HepG2 (cell line): ENCODE data around the gene CSH1. TPM values are rescaled to one million over a fixed set of nuclear protein-coding genes. Genes with fewer than 3 reads are reported as not detected.
A peak's percentile ranks its signal among the peaks of the same experiment; 100 is the strongest.

Experiments
- ELF1 ChIP-seq: sonication (generic); formaldehyde crosslinking; IDR thresholded peaks from 2 replicates; pipeline ENCODE4 v1.4.0; 2020; ENCODE audit warnings: missing genetic modification reagents
- FOXO1 ChIP-seq: sonication (generic); formaldehyde crosslinking; IDR thresholded peaks from 2 replicates; pipeline ENCODE4 v1.4.0; 2020; ENCODE audit warnings: missing genetic modification reagents
- HNF1B ChIP-seq: sonication (generic); formaldehyde crosslinking; IDR thresholded peaks from 2 replicates; pipeline ENCODE4 v1.5.1; 2020; ENCODE audit warnings: mild to moderate bottlenecking, moderate library complexity, missing genetic modification reagents
- HNRNPL ChIP-seq: fragments of 200-400 bp; formaldehyde crosslinking; IDR thresholded peaks from 2 replicates; pipeline ENCODE4 v1.6.1; 2017; ENCODE audit warnings: mild to moderate bottlenecking, low read depth, low read length
- MXI1 ChIP-seq: IDR thresholded peaks from 3 replicates; pipeline ENCODE4 v1.6.1; 2012; ENCODE audit warnings: low read depth, low read length, inconsistent platforms, borderline replicate concordance
- RFX5 ChIP-seq: IDR thresholded peaks from 2 replicates; pipeline ENCODE4 v1.6.1; 2011; ENCODE audit warnings: low read depth, low read length, improper control_type of control experiment
- SALL1 ChIP-seq: sonication (generic); formaldehyde crosslinking; IDR thresholded peaks from 2 replicates; pipeline ENCODE4 v1.8.0; 2022; ENCODE audit warnings: mild to moderate bottlenecking, missing genetic modification reagents
- SOX5 ChIP-seq: IDR thresholded peaks from 2 replicates; pipeline ENCODE4 v1.6.1; 2016; ENCODE audit warnings: borderline replicate concordance
- THAP11 ChIP-seq: IDR thresholded peaks from 2 replicates; pipeline ENCODE4 v1.6.1; 2016; ENCODE audit warnings: missing biosample characterization, missing genetic modification reagents
- ZNF101 ChIP-seq: sonication (generic); formaldehyde crosslinking; IDR thresholded peaks from 2 replicates; pipeline ENCODE4 v1.4.0; 2020; ENCODE audit warnings: mild to moderate bottlenecking, low read depth, missing genetic modification reagents, borderline replicate concordance
- polyA plus RNA-seq, 8 experiments: library from polyadenylated mRNA; depleted of rRNA in 3 of 8; stranded (reverse) in 7 of 8; unstranded in 1 of 8; fragments of >200 nt; fragmentation: Illumina TruSeq in 4 of 8; extraction: Trizol in 4 of 8; gene quantifications; 2 replicates each; pipeline versions ENCODE4 v1.2.1 to v1.2.3, GENCODE V29; 2011 to 2016; ENCODE audit warnings: low read depth in 4 of 8, missing spikeins in 1 of 8, mixed read lengths in 1 of 8; ENCODE audit not compliant: insufficient read depth in 1 of 8
- total RNA-seq, 5 experiments: library from RNA; depleted of rRNA; stranded (reverse); fragments of >200 nt; fragmentation: Illumina TruSeq; extraction: Trizol; gene quantifications; 2 replicates each; pipeline ENCODE4 v1.2.3, GENCODE V29; 2016; ENCODE audit warnings: low read depth in 1 of 5
- TF ChIP-seq, protein P1 (sequence below): sonication (generic); formaldehyde crosslinking; IDR thresholded peaks from 2 replicates; pipeline ENCODE4 v1.4.0; 2020; ENCODE audit warnings: missing genetic modification reagents
- TF ChIP-seq, protein P2 (sequence below): sonication (generic); formaldehyde crosslinking; IDR thresholded peaks from 2 replicates; pipeline ENCODE4 v1.9.0; 2021; ENCODE audit warnings: missing genetic modification reagents, borderline replicate concordance
- TF ChIP-seq, protein P3 (sequence below): sonication (generic); formaldehyde crosslinking; IDR thresholded peaks from 2 replicates; pipeline ENCODE4 v1.8.0; 2022; ENCODE audit warnings: mild to moderate bottlenecking, missing genetic modification reagents, moderate library complexity

CSH1 gene
- total and polyA plus RNA-seq, 2 of the 13 experiments (the other 11 are each of a cell fraction or from before 2014, with no cell fraction given) = not detected

DNA sequence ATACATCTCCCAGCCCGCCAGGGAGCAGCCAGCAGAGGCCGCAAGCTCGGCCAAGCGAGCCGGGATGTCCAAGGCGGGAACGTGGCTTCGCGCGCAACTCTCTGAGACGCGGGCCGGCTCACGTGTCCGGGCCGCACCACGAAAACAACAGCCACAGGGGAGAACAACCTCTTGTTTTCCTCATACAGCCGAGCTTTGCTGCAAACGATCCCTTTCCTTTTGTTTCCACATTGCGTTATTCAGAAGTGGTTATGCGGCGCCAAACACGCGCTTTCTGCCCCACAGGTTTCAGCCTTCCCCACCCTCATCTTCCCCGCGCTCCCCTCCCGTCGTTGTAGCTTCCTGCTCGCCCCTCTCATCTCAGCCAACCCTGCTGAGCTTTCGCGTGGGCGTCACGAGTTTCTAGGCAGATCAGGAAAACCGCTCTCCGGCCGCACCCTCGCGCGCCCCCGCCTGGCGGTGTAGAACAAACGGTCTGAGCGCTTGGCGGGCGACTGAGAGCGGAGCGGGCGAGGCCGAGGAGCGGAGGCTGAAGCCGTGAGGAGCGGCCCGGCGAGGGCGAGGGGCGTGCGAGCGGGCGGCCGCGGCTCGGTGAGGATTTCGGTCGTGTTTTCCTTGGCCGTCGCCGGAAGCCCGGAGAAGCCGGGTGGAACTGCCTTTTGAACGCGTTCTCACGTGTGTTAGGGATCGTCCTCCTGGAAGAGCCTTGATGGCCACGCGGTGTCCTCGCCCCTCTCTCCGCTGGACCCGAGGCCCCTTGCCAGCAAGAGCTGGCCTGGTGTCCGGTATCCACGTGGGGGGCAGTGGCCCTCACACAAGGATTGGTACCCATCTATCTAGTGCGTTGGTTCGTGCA lies 47.3 kb downstream of the CSH1 start (continued):
- TF ChIP-seq, protein P1, sequence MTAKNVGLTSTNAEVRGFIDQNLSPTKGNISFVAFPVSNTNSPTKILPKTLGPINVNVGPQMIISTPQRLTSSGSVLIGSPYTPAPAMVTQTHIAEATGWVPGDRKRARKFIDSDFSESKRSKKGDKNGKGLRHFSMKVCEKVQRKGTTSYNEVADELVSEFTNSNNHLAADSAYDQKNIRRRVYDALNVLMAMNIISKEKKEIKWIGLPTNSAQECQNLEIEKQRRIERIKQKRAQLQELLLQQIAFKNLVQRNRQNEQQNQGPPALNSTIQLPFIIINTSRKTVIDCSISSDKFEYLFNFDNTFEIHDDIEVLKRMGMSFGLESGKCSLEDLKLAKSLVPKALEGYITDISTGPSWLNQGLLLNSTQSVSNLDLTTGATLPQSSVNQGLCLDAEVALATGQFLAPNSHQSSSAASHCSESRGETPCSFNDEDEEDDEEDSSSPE (CRISPR knock-in tag) = peak; percentile 69
- TF ChIP-seq THAP11 (CRISPR knock-in tag) (0 out of 2 replicates have a peak, but pooled peaks have one; percentile 22), RFX5 (peak; percentile 99), ZNF101 (CRISPR knock-in tag) (no peak), HNRNPL (peak; percentile 91), ELF1 (peak; percentile 48; the same call in 1 of the 2 replicates), HNF1B (CRISPR knock-in tag) (no peak), SALL1 (CRISPR knock-in tag) (peak; percentile 43; the same call in 1 of the 2 replicates), SOX5 (no peak), MXI1 (no peak; the same call in 2 of the 3 replicates), FOXO1 (CRISPR knock-in tag) (no peak)
- TF ChIP-seq, protein P2, sequence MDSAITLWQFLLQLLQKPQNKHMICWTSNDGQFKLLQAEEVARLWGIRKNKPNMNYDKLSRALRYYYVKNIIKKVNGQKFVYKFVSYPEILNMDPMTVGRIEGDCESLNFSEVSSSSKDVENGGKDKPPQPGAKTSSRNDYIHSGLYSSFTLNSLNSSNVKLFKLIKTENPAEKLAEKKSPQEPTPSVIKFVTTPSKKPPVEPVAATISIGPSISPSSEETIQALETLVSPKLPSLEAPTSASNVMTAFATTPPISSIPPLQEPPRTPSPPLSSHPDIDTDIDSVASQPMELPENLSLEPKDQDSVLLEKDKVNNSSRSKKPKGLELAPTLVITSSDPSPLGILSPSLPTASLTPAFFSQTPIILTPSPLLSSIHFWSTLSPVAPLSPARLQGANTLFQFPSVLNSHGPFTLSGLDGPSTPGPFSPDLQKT (CRISPR knock-in tag) = no peak
- TF ChIP-seq, protein P3, sequence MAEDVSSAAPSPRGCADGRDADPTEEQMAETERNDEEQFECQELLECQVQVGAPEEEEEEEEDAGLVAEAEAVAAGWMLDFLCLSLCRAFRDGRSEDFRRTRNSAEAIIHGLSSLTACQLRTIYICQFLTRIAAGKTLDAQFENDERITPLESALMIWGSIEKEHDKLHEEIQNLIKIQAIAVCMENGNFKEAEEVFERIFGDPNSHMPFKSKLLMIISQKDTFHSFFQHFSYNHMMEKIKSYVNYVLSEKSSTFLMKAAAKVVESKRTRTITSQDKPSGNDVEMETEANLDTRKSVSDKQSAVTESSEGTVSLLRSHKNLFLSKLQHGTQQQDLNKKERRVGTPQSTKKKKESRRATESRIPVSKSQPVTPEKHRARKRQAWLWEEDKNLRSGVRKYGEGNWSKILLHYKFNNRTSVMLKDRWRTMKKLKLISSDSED (CRISPR knock-in tag) = no peak
